GM15510 (cell line): ENCODE measurements around the gene NUPR1.

Experiments used
- POLR2A ChIP-seq: IDR thresholded peaks from 3 replicates; pipeline ENCODE4 v1.6.1; 2011; ENCODE audit warnings: borderline replicate concordance; ENCODE audit not compliant: insufficient read length; ENCODE audit errors: extremely low read depth

Gene NUPR1

GRCh38 chr16:28561557-28562187, 22.9 kb upstream of the NUPR1 start:
- no peak for TF ChIP-seq POLR2A

GRCh38 chr16:28558456-28558855, 19.7 kb upstream of the NUPR1 start:
- no peak for TF ChIP-seq POLR2A

- TF ChIP-seq POLR2A = no peak
Observed at GRCh38 chr16:28556914-28557320, 18.1 kb upstream of the NUPR1 start.

GRCh38 chr16:28555561-28555960, 16.8 kb upstream of the NUPR1 start:
- no peak for TF ChIP-seq POLR2A

- TF ChIP-seq POLR2A = no peak
Observed at GRCh38 chr16:28554634-28555423, 16.1 kb upstream of the NUPR1 start.

- peak; percentile 94 for TF ChIP-seq POLR2A
Observed at GRCh38 chr16:28553776-28554633, 15.2 kb upstream of the NUPR1 start, which contains the start of gene SGF29. SGF29 (plus strand) TSS chr16:28553920; CDS start chr16:28581070, 27,150 bp downstream.

GRCh38 chr16:28549301-28549899, 10.6 kb upstream of the NUPR1 start:
- TF ChIP-seq POLR2A = no peak

GRCh38 chr16:28548306-28548802, 9.6 kb upstream of the NUPR1 start:
- TF ChIP-seq POLR2A = no peak

- no peak for TF ChIP-seq POLR2A
Observed at GRCh38 chr16:28546626-28547025, 7.9 kb upstream of the NUPR1 start.

- TF ChIP-seq POLR2A = no peak
Observed at GRCh38 chr16:28544998-28545397, 6.2 kb upstream of the NUPR1 start.

GRCh38 chr16:28543072-28543471, 4.3 kb upstream of the NUPR1 start:
- TF ChIP-seq POLR2A = no peak

- TF ChIP-seq POLR2A = no peak
Observed at GRCh38 chr16:28542646-28543045, 3.9 kb upstream of the NUPR1 start.

- no peak for TF ChIP-seq POLR2A
Observed at GRCh38 chr16:28540346-28540745, 1.6 kb upstream of the NUPR1 start.

- TF ChIP-seq POLR2A = no peak
Observed at GRCh38 chr16:28537964-28538732, 626 bp downstream of the NUPR1 start.
